GM18868 (cell line): ENCODE results near the gene AKT1.
"Not testable (repeated sequence)": the region's sequence is repeated elsewhere in the genome, so short reads cannot be mapped to it uniquely, and the experiment has no call there.

ENCODE experiments used
- ATAC-seq: cut with Tn5 transposase; IDR thresholded peaks from one replicate; pipeline ENCODE4 v1.9.1; 2021; ENCODE audit warnings: mild to moderate bottlenecking, moderate library complexity; ENCODE audit not compliant: unreplicated experiment

The AKT1 gene

GRCh38 chr14:104741108-104741802 lies 54.3 kb downstream of the AKT1 start:
- no peak for ATAC-seq

- ATAC-seq: no peak
Observed at GRCh38 chr14:104739546-104740516, 55.7 kb downstream of the AKT1 start.

- ATAC-seq: no peak
Observed at GRCh38 chr14:104739026-104739425, 56.5 kb downstream of the AKT1 start.

- no peak for ATAC-seq
Observed at GRCh38 chr14:104738375-104739019, 57.1 kb downstream of the AKT1 start.

GRCh38 chr14:104735830-104736642 lies 59.5 kb downstream of the AKT1 start:
- no peak for ATAC-seq

GRCh38 chr14:104734991-104735779 lies 60.4 kb downstream of the AKT1 start:
- ATAC-seq: no peak

GRCh38 chr14:104734601-104734990 lies 61.0 kb downstream of the AKT1 start:
- ATAC-seq: no peak

GRCh38 chr14:104734051-104734587 lies 61.4 kb downstream of the AKT1 start:
- ATAC-seq: no peak

GRCh38 chr14:104732931-104733681 lies 62.4 kb downstream of the AKT1 start:
- ATAC-seq: no peak

GRCh38 chr14:104732355-104732804 lies 63.2 kb downstream of the AKT1 start:
- no peak for ATAC-seq

GRCh38 chr14:104731320-104732294 lies 63.9 kb downstream of the AKT1 start:
- ATAC-seq: no peak

- no peak for ATAC-seq
Observed at GRCh38 chr14:104730487-104730886, 65.1 kb downstream of the AKT1 start.

GRCh38 chr14:104729835-104730181 lies 65.7 kb downstream of the AKT1 start:
- ATAC-seq: no peak

- not testable (repeated sequence) for ATAC-seq
Observed at GRCh38 chr14:104729176-104729834, 66.2 kb downstream of the AKT1 start.

- no peak for ATAC-seq
Observed at GRCh38 chr14:104728631-104729030, 66.9 kb downstream of the AKT1 start.

GRCh38 chr14:104726600-104727451 lies 68.7 kb downstream of the AKT1 start:
- no peak for ATAC-seq
